A172 (cell line): ENCODE data around the gene SMTN. TPM values are rescaled to one million over a fixed set of nuclear protein-coding genes. Genes with fewer than 3 reads are reported as not detected.
A peak's percentile ranks its signal among the peaks of the same experiment; 100 is the strongest.
"Not testable (repeated sequence)": the region's sequence is repeated elsewhere in the genome, so short reads cannot be mapped to it uniquely, and the experiment has no call there.

ENCODE experiments used
- DNase-seq: peaks from one replicate; pipeline ENCODE4 v3.0.0-alpha.2; 2015; ENCODE audit warnings: low spot score
- total RNA-seq: library from RNA; depleted of rRNA; stranded (reverse); fragments of >200 nt; shearing (Covaris generic); gene quantifications from 2 replicates; pipeline ENCODE4 v1.2.3, GENCODE V29; 2014; rRNA removed

Gene SMTN
- 55.8 and 61.1 TPM in 2 replicates for total RNA-seq

- peak; percentile 71 for DNase-seq
These were observed at the start of gene SMTN for GRCh38 chr22:31080848-31081649. Gene SMTN (plus strand): TSS chr22:31081318. CDS start chr22:31083259, 1,941 bp downstream.

GRCh38 chr22:31036671-31037550 lies 44.2 kb upstream of the SMTN start:
- peak; percentile 40 for DNase-seq

GRCh38 chr22:31038686-31039085 lies 42.4 kb upstream of the SMTN start:
- DNase-seq: no peak

- DNase-seq: no peak
These were observed 41.7 kb upstream of the SMTN start for GRCh38 chr22:31039393-31039792.

GRCh38 chr22:31040542-31041398 lies 40.3 kb upstream of the SMTN start:
- no peak for DNase-seq

GRCh38 chr22:31044262-31044861 lies 36.8 kb upstream of the SMTN start:
- DNase-seq: no peak

- DNase-seq: no peak
These were observed 35.1 kb upstream of the SMTN start for GRCh38 chr22:31045900-31046538.

- no peak for DNase-seq
These were observed 34.4 kb upstream of the SMTN start for GRCh38 chr22:31046539-31047226.

GRCh38 chr22:31048570-31048969 lies 32.5 kb upstream of the SMTN start:
- DNase-seq: no peak

- DNase-seq: no peak
These were observed 31.2 kb upstream of the SMTN start for GRCh38 chr22:31049815-31050420.

- DNase-seq: no peak
These were observed 25.9 kb upstream of the SMTN start for GRCh38 chr22:31055117-31055634.

- peak; percentile 81 for DNase-seq
These were observed 25.4 kb upstream of the SMTN start for GRCh38 chr22:31055635-31056159.

- no peak for DNase-seq
These were observed 24.0 kb upstream of the SMTN start for GRCh38 chr22:31056986-31057599.

- DNase-seq: not testable (repeated sequence)
These were observed 21.5 kb upstream of the SMTN start for GRCh38 chr22:31059663-31060062.

GRCh38 chr22:31062566-31063230 lies 18.4 kb upstream of the SMTN start:
- no peak for DNase-seq

- no peak for DNase-seq
These were observed 16.7 kb upstream of the SMTN start for GRCh38 chr22:31064369-31064768.

GRCh38 chr22:31068970-31069369 lies 12.1 kb upstream of the SMTN start:
- DNase-seq: no peak

- DNase-seq: not testable (repeated sequence)
These were observed 11.3 kb upstream of the SMTN start for GRCh38 chr22:31069691-31070314.
